Thymus (tissue), 11 donors: ENCODE data around the gene FLOT2. TPM values are rescaled to one million over a fixed set of nuclear protein-coding genes. Genes with fewer than 3 reads are reported as not detected.

Experiments used
- DNase-seq, 9 donors: peaks; one replicate each; pipeline ENCODE4 v3.0.0-alpha.2; 2013; ENCODE audit warnings: low spot score in 9 of 9, low read depth in 6 of 9, missing footprints in 1 of 9
- H3K27ac ChIP-seq, 2 donors: one replicate each; pipeline ENCODE4 v1.5.1; 2013; ENCODE audit warnings: control low read depth in 1 of 2, low read depth in 1 of 2, low read length in 1 of 2, mild to moderate bottlenecking in 1 of 2, moderate library complexity in 1 of 2
- H3K27me3 ChIP-seq, 2 donors: one replicate each; pipeline ENCODE4 v1.5.1; 2013; ENCODE audit warnings: low read length in 1 of 2; ENCODE audit not compliant: control insufficient read depth in 2 of 2, insufficient read depth in 1 of 2
- H3K36me3 ChIP-seq, 2 donors: one replicate each; pipeline ENCODE4 v1.5.1; 2013; ENCODE audit warnings: low read length in 1 of 2, mild to moderate bottlenecking in 1 of 2, moderate library complexity in 1 of 2; ENCODE audit not compliant: control insufficient read depth in 2 of 2, insufficient read depth in 2 of 2
- H3K4me1 ChIP-seq, 2 donors: one replicate each; pipeline ENCODE4 v1.5.1; 2013; ENCODE audit warnings: low read length in 2 of 2; ENCODE audit not compliant: control insufficient read depth in 2 of 2, insufficient read depth in 2 of 2
- H3K4me3 ChIP-seq, 2 donors: one replicate each; pipeline ENCODE4 v1.5.1; 2013; ENCODE audit warnings: low read length in 2 of 2, control low read depth in 1 of 2, mild to moderate bottlenecking in 1 of 2
- H3K9me3 ChIP-seq, 2 donors: one replicate each; pipeline ENCODE4 v1.5.1; 2013; ENCODE audit warnings: low read length in 1 of 2, mild to moderate bottlenecking in 1 of 2; ENCODE audit not compliant: control insufficient read depth in 2 of 2, insufficient read depth in 1 of 2
- WGBS: extraction: QIAGEN DNeasy Blood & Tissue Kit; methylation state at CpG from one replicate; pipeline ENCODE4 v1.1.7; 2013; 5-methylcytosine and 5-hydroxymethylcytosine counted together
- polyA plus RNA-seq: library from polyadenylated mRNA; stranded (reverse); fragments of 200-250 nt; gene quantifications from one replicate; pipeline ENCODE4 v1.2.3, GENCODE V29; 2013
- total RNA-seq: library from RNA; stranded (reverse); fragments of 120-200 nt; gene quantifications from one replicate; pipeline ENCODE4 v1.2.4, GENCODE V29; 2013
- donor health status: healthy.

FLOT2 gene
- total and polyA plus RNA-seq, 2 donors = 29.9 to 82.1 TPM

DNA sequence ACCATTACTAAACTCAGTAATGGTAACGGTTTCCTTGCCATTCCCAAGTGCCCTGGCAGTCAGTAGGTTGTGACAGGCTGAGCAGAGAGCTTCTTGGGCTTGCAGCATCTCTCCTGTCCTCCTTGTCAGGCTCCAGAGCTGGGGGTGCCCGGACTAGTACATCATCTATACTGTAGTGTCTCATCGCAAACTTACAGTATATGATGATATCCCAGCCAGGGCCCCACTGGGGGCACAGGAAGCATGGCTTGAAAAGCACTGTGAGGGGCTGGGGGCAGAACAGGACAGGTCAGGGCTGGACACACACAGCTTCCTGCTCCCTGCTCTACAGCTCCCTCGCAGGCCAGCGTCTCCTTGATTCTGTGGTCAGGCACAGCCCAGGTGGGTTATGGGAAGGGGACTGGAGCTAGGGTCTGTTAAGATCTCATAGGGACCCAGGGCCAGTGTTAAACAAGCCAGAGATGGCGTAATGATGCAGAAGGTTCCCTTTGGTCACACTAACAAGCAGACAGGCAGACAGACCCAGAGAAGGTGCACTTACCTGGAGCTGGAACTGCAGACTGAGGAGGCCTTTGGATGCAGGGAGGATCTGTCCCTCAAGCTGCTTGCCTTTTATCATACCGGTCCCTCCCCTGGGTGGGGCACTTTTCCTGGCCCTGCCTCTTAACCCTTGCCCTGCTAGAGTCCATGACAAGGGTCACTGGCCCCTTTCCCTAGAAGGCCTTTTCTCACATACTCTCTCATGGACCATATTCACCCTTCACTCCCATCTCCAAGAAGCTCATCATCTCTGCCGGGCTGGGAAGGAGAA lies 35.9 kb downstream of the FLOT2 start:
- no peaks in the 10 kb centered on the region for H3K27me3 ChIP-seq
- no peak for DNase-seq
- H3K4me3 ChIP-seq = no peak overlapping the region
- no peaks in the 10 kb centered on the region for H3K9me3 ChIP-seq
- 94% methylated on average over 8 of the region's 8 CpGs for whole genome bisulfite sequencing
- H3K36me3 ChIP-seq = peaks cover 24 to 39% of the 10 kb centered on the region in 2 donors
- H3K4me1 ChIP-seq = no peaks in the 10 kb centered on the region
- H3K27ac ChIP-seq = no peak overlapping the region

DNA sequence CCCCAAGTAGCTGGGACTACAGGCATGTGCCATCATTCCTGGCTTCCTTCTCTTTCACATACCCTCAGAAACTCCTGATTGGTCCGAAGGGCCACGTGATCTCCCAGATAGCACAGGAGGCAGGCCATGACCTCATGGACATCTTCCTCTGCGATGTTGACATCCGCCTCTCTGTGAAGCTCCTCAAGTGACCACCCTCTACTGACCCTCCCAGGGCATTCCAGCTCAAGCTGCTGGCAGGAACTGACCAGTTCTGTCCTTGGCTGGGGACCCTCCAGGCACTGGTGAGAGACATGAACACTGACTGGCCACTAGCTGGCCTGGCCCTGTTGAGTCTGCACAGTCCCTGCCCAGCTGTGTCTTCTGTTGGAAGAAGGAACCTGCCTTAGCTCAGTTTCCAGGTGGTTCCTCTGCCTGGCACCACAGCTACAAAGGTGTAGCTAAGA lies 37.1 kb downstream of the FLOT2 start:
- H3K36me3 ChIP-seq = peaks cover 29 to 39% of the 10 kb centered on the region in 2 donors
- no peaks in the 10 kb centered on the region for H3K27me3 ChIP-seq
- peaks cover 3 to 4% of the 10 kb centered on the region in 2 donors for H3K4me1 ChIP-seq
- no peak overlapping the region for H3K4me3 ChIP-seq
- no peak overlapping the region for H3K27ac ChIP-seq
- H3K9me3 ChIP-seq = no peaks in the 10 kb centered on the region
- no peak for DNase-seq
- WGBS = 98% methylated on average over 4 of the region's 4 CpGs

DNA sequence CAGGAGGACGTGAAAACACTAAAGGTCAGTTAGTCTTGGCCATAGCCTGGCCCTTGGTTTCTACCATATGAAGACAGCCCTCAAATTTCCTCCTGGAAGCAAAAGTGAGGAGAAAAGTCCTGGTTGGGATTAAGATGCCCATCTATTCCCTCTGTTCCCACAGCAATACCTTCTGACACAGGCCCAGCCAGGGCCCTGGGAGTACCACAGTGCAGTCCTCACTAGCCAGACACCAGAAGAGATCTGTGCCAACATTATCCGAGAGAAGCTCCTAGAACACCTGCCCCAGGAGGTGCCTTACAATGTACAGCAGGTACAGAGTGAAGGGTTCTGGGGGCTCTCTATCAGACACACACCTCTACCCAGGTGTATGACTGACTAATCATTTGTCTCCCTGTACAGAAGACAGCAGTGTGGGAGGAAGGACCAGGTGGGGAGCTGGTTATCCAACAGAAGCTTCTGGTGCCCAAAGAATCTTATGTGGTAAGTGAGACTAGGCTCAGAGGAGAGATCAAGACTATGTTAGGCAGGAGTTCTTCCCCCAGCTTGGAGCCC lies 38.7 kb downstream of the FLOT2 start:
- H3K27me3 ChIP-seq = no peaks in the 10 kb centered on the region
- no peak overlapping the region for H3K27ac ChIP-seq
- H3K9me3 ChIP-seq = no peaks in the 10 kb centered on the region
- no peak overlapping the region for H3K4me3 ChIP-seq
- DNase-seq = no peak
- peaks cover 11 to 14% of the 10 kb centered on the region in 2 donors for H3K4me1 ChIP-seq
- H3K36me3 ChIP-seq = peaks cover 29 to 39% of the 10 kb centered on the region in 2 donors
- 46% methylated on average over 2 of the region's 2 CpGs for WGBS

DNA sequence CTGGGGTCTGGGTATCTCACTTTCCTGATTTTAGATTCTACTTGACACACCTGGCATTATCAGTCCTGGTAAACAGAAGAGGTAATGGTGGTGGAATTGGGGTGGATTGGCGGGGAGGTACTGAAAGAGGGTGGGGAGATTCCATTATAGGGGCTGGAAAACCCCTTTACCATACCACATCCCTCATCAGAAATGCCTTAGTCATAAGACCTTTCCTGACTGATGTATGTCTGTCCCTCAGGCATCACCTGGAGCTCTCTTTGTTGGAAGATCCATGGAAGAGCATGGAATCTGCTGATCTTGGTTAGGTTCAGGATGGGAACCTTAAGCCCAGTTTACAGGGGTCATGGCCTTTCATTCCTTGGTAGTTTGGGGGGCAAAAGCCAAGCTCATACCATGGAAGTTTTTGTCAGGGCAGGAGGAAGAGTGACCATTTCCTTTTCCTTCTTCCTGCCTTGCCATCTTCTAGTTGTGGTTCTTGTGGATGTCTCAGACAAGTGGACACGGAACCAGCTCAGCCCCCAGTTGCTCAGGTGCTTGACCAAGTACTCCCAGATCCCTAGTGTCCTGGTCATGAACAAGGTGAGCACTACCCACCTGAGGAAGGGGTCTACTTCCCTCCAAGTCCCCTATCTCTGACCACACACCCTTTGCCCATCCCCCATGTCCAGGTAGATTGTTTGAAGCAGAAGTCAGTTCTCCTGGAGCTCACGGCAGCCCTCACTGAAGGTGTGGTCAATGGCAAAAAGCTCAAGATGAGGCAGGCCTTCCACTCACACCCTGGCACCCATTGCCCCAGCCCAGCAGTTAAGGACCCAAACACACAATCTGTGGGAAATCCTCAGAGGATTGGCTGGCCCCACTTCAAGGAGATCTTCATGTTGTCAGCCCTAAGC lies 39.4 kb downstream of the FLOT2 start:
- Histone ChIP-seq H3K9me3 (no peaks in the 10 kb centered on the region), H3K4me3 (no peak overlapping the region), H3K4me1 (peaks cover 11 to 14% of the 10 kb centered on the region in 2 donors), H3K27ac (no peak overlapping the region), H3K36me3 (peaks cover 29 to 39% of the 10 kb centered on the region in 2 donors), H3K27me3 (no peaks in the 10 kb centered on the region)
- no peak for DNase-seq
- 94% methylated on average over 3 of the region's 3 CpGs for WGBS

DNA sequence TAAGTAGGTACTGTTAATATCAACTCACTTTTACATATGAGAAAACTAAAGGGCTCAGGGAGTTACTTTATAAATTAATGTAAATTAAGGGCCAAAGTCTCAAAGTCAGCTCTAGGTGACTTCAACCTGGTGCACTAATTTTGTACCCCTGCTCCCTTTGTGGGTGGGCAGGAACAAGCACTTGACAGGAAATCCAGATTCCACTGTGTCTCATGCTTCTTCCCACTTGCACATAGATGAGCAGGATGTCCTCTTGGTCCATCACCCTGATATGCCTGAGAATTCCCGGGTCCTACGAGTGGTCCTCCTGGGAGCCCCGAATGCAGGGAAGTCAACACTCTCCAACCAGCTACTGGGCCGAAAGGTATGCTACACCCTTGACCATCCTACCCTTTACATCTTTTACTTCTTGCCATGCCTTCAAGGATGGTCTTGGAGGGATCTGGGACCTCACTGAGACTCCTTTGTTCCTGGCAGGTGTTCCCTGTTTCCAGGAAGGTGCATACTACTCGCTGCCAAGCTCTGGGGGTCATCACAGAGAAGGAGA lies 41.4 kb downstream of the FLOT2 start:
- no peaks in the 10 kb centered on the region for H3K9me3 ChIP-seq
- DNase-seq = no peak
- peaks cover 29 to 33% of the 10 kb centered on the region in 2 donors for H3K36me3 ChIP-seq

DNA sequence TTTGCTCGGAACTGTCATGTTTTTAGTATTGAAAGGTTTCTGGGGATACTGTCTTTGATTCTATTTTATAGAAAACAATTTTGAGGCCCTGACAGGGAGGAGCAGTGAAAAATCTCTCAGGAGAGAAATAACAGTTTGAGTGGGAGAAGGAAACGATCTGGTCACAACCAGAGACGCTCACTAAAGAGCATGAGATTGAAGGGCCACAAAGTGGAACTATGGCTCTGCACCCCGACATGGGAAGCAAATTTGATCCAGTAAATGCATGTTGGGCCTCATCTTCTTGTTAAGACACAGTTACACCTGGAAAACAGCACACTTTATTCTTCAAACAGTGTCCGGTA lies 42.2 kb downstream of the FLOT2 start:
- H3K9me3 ChIP-seq = no peaks in the 10 kb centered on the region
- 21% methylated on average over 5 of the region's 5 CpGs for WGBS
- H3K36me3 ChIP-seq = peaks cover 23 to 26% of the 10 kb centered on the region in 2 donors
- peak overlapping the region; percentile 62 to 71 for H3K4me3 ChIP-seq
- H3K27ac ChIP-seq = peak overlapping the region in 1 of 2 donors; percentile 48
- DNase-seq = no peak
- H3K27me3 ChIP-seq = no peaks in the 10 kb centered on the region
- peaks cover 11 to 14% of the 10 kb centered on the region in 2 donors for H3K4me1 ChIP-seq

More for the DNA sequence above, 41.4 kb downstream of the FLOT2 start:
- Histone ChIP-seq H3K27me3 (no peaks in the 10 kb centered on the region), H3K27ac (no peak overlapping the region), H3K4me1 (peaks cover 11 to 14% of the 10 kb centered on the region in 2 donors), H3K4me3 (no peak overlapping the region)
- WGBS = 98% methylated on average over 5 of the region's 5 CpGs

DNA sequence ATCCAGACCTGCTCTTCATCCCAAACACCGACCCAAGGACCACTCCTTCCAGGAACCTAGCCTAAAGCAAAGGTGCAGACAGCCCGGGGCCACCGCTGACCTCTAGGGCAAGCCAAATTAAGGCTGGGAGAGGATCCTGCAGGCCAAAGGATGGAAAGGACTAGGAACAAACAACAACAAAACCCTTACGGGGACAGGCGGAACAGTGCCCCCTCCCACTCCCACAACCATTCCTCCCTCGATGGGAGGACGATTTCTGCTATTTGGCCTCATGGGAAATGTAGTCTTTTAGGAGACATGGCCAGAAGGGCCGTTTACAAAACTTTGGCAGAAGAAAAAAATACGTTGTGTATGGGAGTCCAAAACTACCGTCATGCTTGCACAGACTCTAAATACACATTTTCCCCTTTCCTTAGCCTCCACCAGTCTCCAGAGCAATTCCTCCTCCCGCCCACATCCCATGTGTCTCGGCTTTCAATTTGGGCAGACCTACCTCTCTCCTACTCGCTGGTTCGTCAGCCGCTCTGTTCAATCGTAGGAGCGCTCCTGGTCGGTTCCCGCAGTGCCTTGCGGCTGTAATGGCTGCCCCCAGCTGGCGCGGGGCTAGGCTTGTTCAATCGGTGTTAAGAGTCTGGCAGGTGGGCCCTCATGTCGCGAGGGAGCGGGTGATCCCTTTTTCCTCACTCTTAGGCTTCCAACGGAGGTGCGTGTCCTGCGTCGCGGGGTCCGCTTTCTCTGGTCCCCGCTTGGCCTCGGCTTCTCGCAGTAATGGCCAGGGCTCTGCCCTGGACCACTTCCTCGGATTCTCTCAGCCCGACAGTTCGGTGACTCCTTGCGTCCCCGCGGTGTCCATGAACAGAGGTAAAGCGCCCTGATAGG lies 42.8 kb downstream of the FLOT2 start, which contains the start of gene ERAL1:
Gene ERAL1 (plus strand): TSS at position 560 of the 879 bp plus-strand sequence. CDS start 19 bp downstream, at position 579.
- Histone ChIP-seq H3K9me3 (no peaks in the 10 kb centered on the region), H3K36me3 (peaks cover 21 to 22% of the 10 kb centered on the region in 2 donors), H3K4me1 (peaks cover 11 to 14% of the 10 kb centered on the region in 2 donors), H3K27me3 (no peaks in the 10 kb centered on the region), H3K27ac (peak within 1 kb of the TSS; percentile 48 to 82), H3K4me3 (peak within 1 kb of the TSS; percentile 62 to 71)
- DNase-seq = peak; percentile 70 to 92 (median 80)
- 1% methylated on average over 42 of the region's 42 CpGs for WGBS

DNA sequence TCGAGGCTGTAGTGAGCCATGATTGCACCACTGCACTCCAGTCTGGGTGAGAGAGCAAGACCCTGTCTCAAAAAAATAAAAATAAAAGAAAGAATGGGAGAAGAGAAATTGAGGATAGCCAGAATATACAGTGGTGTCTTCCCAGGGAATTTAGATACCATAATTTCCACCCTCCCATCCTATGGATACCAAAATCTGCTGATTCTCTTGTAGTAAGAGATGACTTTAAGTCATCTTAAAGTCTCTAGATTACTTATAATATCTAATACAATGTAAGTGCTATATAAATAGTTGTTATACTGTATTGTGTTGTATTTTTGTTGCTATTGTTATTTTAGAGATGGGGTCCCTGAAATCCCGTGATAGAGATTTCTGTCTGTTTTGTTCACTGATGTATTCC lies 44.2 kb downstream of the FLOT2 start:
- Histone ChIP-seq H3K4me1 (peaks cover 11 to 14% of the 10 kb centered on the region in 2 donors), H3K27me3 (no peaks in the 10 kb centered on the region), H3K27ac (no peak overlapping the region), H3K4me3 (no peak overlapping the region), H3K9me3 (no peaks in the 10 kb centered on the region), H3K36me3 (peaks cover 9 to 10% of the 10 kb centered on the region in 2 donors)
- DNase-seq = no peak
- WGBS = over 99% methylated on average over 2 of the region's 2 CpGs
